NCI-H1092 treated with DMSO at 0.1 percent for 48 hours (cell line): ENCODE measurements around the gene BANF1.
A peak's percentile ranks its signal among the peaks of the same experiment; 100 is the strongest.
"Not testable (repeated sequence)": the region's sequence is repeated elsewhere in the genome, so short reads cannot be mapped to it uniquely, and the experiment has no call there.

ENCODE experiments used
- DNase-seq: peaks from one replicate; lab custom pipeline; 2025; lab: John Stamatoyannopoulos, UW

BANF1 gene

GRCh38 chr11:66011239-66011784 is 9.0 kb downstream of the BANF1 start:
- no peak for DNase-seq

- no peak for DNase-seq
Observed at GRCh38 chr11:66011785-66012303, 9.5 kb downstream of the BANF1 start, which contains the start of gene CST6. CST6 (plus strand) TSS chr11:66012008; CDS start chr11:66012045, 37 bp downstream.

- no peak for DNase-seq
Observed at GRCh38 chr11:66012371-66012945, 10.2 kb downstream of the BANF1 start.

GRCh38 chr11:66012946-66013761 is 10.9 kb downstream of the BANF1 start:
- no peak for DNase-seq

GRCh38 chr11:66013762-66014100 is 11.4 kb downstream of the BANF1 start:
- DNase-seq, result no peak

GRCh38 chr11:66014804-66015453 is 12.6 kb downstream of the BANF1 start:
- DNase-seq, result no peak

GRCh38 chr11:66015454-66015881 is 13.2 kb downstream of the BANF1 start:
- DNase-seq, result no peak

- peak; percentile 13 for DNase-seq
Observed at GRCh38 chr11:66015936-66016792, 13.9 kb downstream of the BANF1 start.

- DNase-seq, result no peak
Observed at GRCh38 chr11:66016793-66017177, 14.5 kb downstream of the BANF1 start.

GRCh38 chr11:66017321-66017720 is 15.0 kb downstream of the BANF1 start:
- DNase-seq, result no peak

GRCh38 chr11:66020212-66020611 is 17.9 kb downstream of the BANF1 start:
- no peak for DNase-seq

- no peak for DNase-seq
Observed at GRCh38 chr11:66020618-66021357, 18.5 kb downstream of the BANF1 start.

GRCh38 chr11:66022401-66023185 is 20.3 kb downstream of the BANF1 start:
- DNase-seq, result peak; percentile 62

GRCh38 chr11:66023186-66023440 is 20.8 kb downstream of the BANF1 start:
- DNase-seq, result not testable (repeated sequence)

- no peak for DNase-seq
Observed at GRCh38 chr11:66026017-66026529, 23.8 kb downstream of the BANF1 start, which contains the start of gene CATSPER1. CATSPER1 (minus strand) TSS chr11:66026479; CDS start chr11:66026379, 100 bp downstream.

GRCh38 chr11:66032957-66033735 is 30.8 kb downstream of the BANF1 start:
- DNase-seq, result no peak

- peak; percentile 15 for DNase-seq
Observed at GRCh38 chr11:66035653-66036333, 33.5 kb downstream of the BANF1 start.

GRCh38 chr11:66036334-66036710 is 34.0 kb downstream of the BANF1 start:
- DNase-seq, result no peak

GRCh38 chr11:66037327-66037726 is 35.0 kb downstream of the BANF1 start:
- no peak for DNase-seq
